GM10266 (cell line): ENCODE data around the gene SPR.

ENCODE experiments used
- DNase-seq: peaks from one replicate; pipeline ENCODE4 v3.0.0; 2012; ENCODE audit errors: extremely low spot score
- CTCF ChIP-seq: IDR thresholded peaks from 2 replicates; pipeline ENCODE4 v1.5.1; 2012; ENCODE audit warnings: mild to moderate bottlenecking, low read depth; ENCODE audit not compliant: control insufficient read depth, insufficient read depth; ENCODE audit errors: missing control alignments

Gene SPR

GRCh38 chr2:72927619-72928550 lies 40.7 kb downstream of the SPR start:
- no peak for DNase-seq
- no peak for TF ChIP-seq CTCF

GRCh38 chr2:72929010-72929409 lies 41.8 kb downstream of the SPR start:
- no peak for TF ChIP-seq CTCF
- no peak for DNase-seq

- TF ChIP-seq CTCF, result no peak
- no peak for DNase-seq
Observed at GRCh38 chr2:72931280-72931910, 44.2 kb downstream of the SPR start.

- no peak for DNase-seq
- no peak for TF ChIP-seq CTCF
Observed at GRCh38 chr2:72932045-72932740, 45.0 kb downstream of the SPR start.

GRCh38 chr2:72932805-72933204 lies 45.6 kb downstream of the SPR start:
- DNase-seq, result no peak
- no peak for TF ChIP-seq CTCF

- no peak for TF ChIP-seq CTCF
- no peak for DNase-seq
Observed at GRCh38 chr2:72933207-72933606, 46.0 kb downstream of the SPR start.
